ENCODE results near the gene SLC52A3.

Gene SLC52A3

GRCh38 chr20:742156-742555 is 26.1 kb downstream of the SLC52A3 start:
- no peak overlapping the region for H3K4me3 ChIP-seq (ENCODE audit: low read depth, low read length)
- no peak for DNase-seq (ENCODE audit: low read depth)
- no peak for TF ChIP-seq CTCF (IDR thresholded peaks at IDR 0.05; ENCODE audit: control insufficient read depth, extremely low read depth, insufficient read depth)

- TF ChIP-seq CTCF (IDR thresholded peaks at IDR 0.05; ENCODE audit: control insufficient read depth, extremely low read depth, insufficient read depth), result no peak
- no peak for DNase-seq (ENCODE audit: low read depth)
- no peak overlapping the region for H3K4me3 ChIP-seq (ENCODE audit: low read depth, low read length)
Measured at GRCh38 chr20:741620-742019, 26.7 kb downstream of the SLC52A3 start.

DNA sequence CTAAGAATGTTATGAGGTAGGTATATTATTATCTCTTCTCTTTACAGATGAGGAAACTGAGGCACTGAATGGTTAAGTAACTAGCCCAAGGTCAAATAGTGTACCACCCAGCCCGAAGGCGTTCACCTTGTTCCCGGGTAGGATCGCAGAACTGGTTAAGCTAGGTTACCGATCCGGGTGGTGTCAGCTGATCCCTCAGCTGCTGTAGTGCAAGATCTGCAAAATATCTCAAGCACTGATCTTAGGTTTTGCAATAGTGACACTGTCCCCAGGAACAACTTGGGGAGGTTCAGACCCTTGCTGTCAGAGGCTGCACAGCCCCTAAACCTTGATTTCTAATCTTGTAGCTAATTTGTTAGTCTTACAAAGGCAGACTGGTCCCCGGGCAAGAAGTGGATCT is 28.1 kb downstream of the SLC52A3 start:
- no peak for TF ChIP-seq CTCF (IDR thresholded peaks at IDR 0.05; ENCODE audit: control insufficient read depth, extremely low read depth, insufficient read depth)
- DNase-seq (ENCODE audit: low read depth), result no peak
- H3K4me3 ChIP-seq (ENCODE audit: low read depth, low read length), result no peak overlapping the region

DNA sequence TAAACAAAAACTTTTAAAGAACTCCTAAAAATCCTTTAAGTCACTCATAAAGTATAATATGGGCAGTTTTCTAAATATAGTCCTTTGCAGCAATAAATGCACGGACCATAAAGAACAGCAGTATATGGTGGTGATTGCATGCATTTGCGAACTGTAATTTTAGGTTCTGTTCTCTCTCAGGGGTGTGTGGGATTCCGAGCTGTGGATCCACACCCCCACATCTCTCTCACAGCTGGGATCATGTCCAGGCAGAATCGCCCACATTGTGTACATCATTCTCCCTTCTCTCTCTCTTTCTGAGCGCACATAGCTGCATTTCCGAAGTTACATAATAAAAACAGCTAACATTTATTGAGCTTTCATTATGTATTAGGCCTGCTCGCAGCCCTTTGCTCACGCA is 28.6 kb downstream of the SLC52A3 start:
- H3K4me3 ChIP-seq (ENCODE audit: low read depth, low read length), result no peak overlapping the region
- no peak for TF ChIP-seq CTCF (IDR thresholded peaks at IDR 0.05; ENCODE audit: control insufficient read depth, extremely low read depth, insufficient read depth)
- no peak for DNase-seq (ENCODE audit: low read depth)

- no peak for DNase-seq (ENCODE audit: low read depth)
- H3K4me3 ChIP-seq (ENCODE audit: low read depth, low read length), result no peak overlapping the region
- no peak for TF ChIP-seq CTCF (IDR thresholded peaks at IDR 0.05; ENCODE audit: control insufficient read depth, extremely low read depth, insufficient read depth)
Measured at GRCh38 chr20:733861-734260, 34.4 kb downstream of the SLC52A3 start.

- TF ChIP-seq CTCF (IDR thresholded peaks at IDR 0.05; ENCODE audit: control insufficient read depth, extremely low read depth, insufficient read depth), result no peak
- DNase-seq (ENCODE audit: low read depth), result no peak
- H3K4me3 ChIP-seq (ENCODE audit: low read depth, low read length), result no peak overlapping the region
Measured at GRCh38 chr20:732727-733126, 35.6 kb downstream of the SLC52A3 start.

- no peak overlapping the region for H3K4me3 ChIP-seq (ENCODE audit: low read depth, low read length)
- no peak for DNase-seq (ENCODE audit: low read depth)
- TF ChIP-seq CTCF (IDR thresholded peaks at IDR 0.05; ENCODE audit: control insufficient read depth, extremely low read depth, insufficient read depth), result no peak
Measured at GRCh38 chr20:731891-732560, 36.3 kb downstream of the SLC52A3 start.
